Heart right ventricle (tissue), 16 donors: ENCODE results near the gene CPEB1. TPM values are rescaled to one million over a fixed set of nuclear protein-coding genes. Genes with fewer than 3 reads are reported as not detected.
"Not testable (repeated sequence)": the region's sequence is repeated elsewhere in the genome, so short reads cannot be mapped to it uniquely, and the experiment has no call there.

ENCODE experiments used
- ATAC-seq, 8 donors: fragments of 200-7000 bp; cut with Tn5 transposase; one replicate each; pipeline ENCODE4 v1.9.1; 2020; ENCODE audit warnings: mild to moderate bottlenecking in 8 of 8, moderate library complexity in 8 of 8, moderate number of reproducible peaks in 1 of 8
- DNase-seq, 2 donors: peaks; one replicate each; pipeline ENCODE4 v3.0.0-alpha.2; 2020
- H3K27ac ChIP-seq, 10 donors: fragments of 200-600 bp; sonication (generic) in 2 of 10; one replicate each; pipeline versions ENCODE4 v1.5.0 to v1.8.0; 2020 to 2022; ENCODE audit warnings: mild to moderate bottlenecking in 3 of 10
- H3K27me3 ChIP-seq, 7 donors: fragments of 200-600 bp; one replicate each; pipeline ENCODE4 v1.8.0; 2021 to 2022; ENCODE audit warnings: mild to moderate bottlenecking in 2 of 7
- H3K36me3 ChIP-seq, 9 donors: fragments of 200-600 bp; sonication (generic) in 1 of 9; one replicate each; pipeline versions ENCODE4 v1.5.0 to v1.8.0; 2020 to 2022; ENCODE audit warnings: mild to moderate bottlenecking in 2 of 9
- H3K4me1 ChIP-seq, 9 donors: fragments of 200-600 bp; sonication (generic) in 1 of 9; one replicate each; pipeline versions ENCODE4 v1.5.0 to v1.8.0; 2020 to 2022; ENCODE audit warnings: mild to moderate bottlenecking in 4 of 9
- H3K4me3 ChIP-seq, 10 donors: fragments of 200-600 bp; sonication (generic) in 2 of 10; one replicate each; pipeline versions ENCODE4 v1.5.0 to v1.8.0; 2020 to 2022; ENCODE audit warnings: mild to moderate bottlenecking in 7 of 10, moderate library complexity in 2 of 10
- H3K9me3 ChIP-seq, 11 donors: fragments of 200-600 bp in 10 of 11; sonication (generic) in 2 of 11; one replicate each; pipeline versions ENCODE4 v1.5.0 to v1.8.0; 2013 to 2022; ENCODE audit warnings: mild to moderate bottlenecking in 2 of 11, control low read depth in 1 of 11, moderate library complexity in 1 of 11
- WGBS, 2 donors: extraction: QIAGEN DNeasy Blood & Tissue Kit; methylation state at CpG; one replicate each; pipeline ENCODE4 v1.1.7; 2013; ENCODE audit warnings: inconsistent platforms in 1 of 2; 5-methylcytosine and 5-hydroxymethylcytosine counted together
- intact Hi-C, 10 donors: fragments of 100-400 bp; cut with DNase I; formaldehyde crosslinking; loops; one replicate each; pipeline versions ENCODE4 v1.11.1 to v1.14.2; 2022
- polyA plus RNA-seq, 2 donors: library from polyadenylated mRNA; stranded (reverse); fragments of 200-250 nt; gene quantifications; one replicate each; pipeline ENCODE4 v1.2.3, GENCODE V29; 2013
- total RNA-seq, 10 donors: library from RNA; stranded (reverse); fragmentation: NEBNext Ultra II Directional in 3 of 10; extraction: Animal tissue kit (Norgen Biotek cat#: 25700) in 3 of 10; gene quantifications; one replicate each; pipeline versions ENCODE4 v1.2.1 to v1.2.4, GENCODE V29; 2021 to 2023
- TF ChIP-seq, protein P1 (sequence below), 9 donors: fragments of 200-600 bp; sonication (generic) in 2 of 9; IDR thresholded peaks; one replicate each; pipeline versions ENCODE4 v1.5.0 to v1.8.0; 2021 to 2022; ENCODE audit warnings: antibody characterized with exemption in 9 of 9, mild to moderate bottlenecking in 5 of 9, moderate library complexity in 1 of 9
- donor health status: Arrhythmogenic right ventricular cardiomyopathy.
- donor health status: ischemic (EF 13 %, LVEDD 7.1; RV severe dilation, severe dysfunction).
- donor health status: healthy with polysubstance abuse.
- donor health status: DM: no; HTN: yes; CAD: no.
- donor health status: DM: no; HTN: no; CAD: no.
- donor health status: ischemic (EF 25% LVEDD 6.9; RV normal size, moderate dysfunction).
- donor health status: ischemic (EF 25% LVEDD 5.7; RV mildly dilated, moderate dysfunction).
- donor health status: healthy.
- donor health status: DM: yes; HTN: yes; CAD: no.
- donor health status: Ischemic cardiomyopathy.
- donor health status: ischemic (EF 35%, LVEDD 5.7; RV mildly dilated, moderate dysfunction).
- donor health status: nonischemic (EF 11% LVEDD 7.7; RV severe dilation, severe dysfunction).
- donor health status: DM: yes; HTN: yes; CAD: no.
- donor health status: PGD.
- donor health status: ischemic (EF 29% LVEDD 5.4; RV normal size, mild dysfunction).
- donor health status: nonischemic (EF 23%, LVEDD 6.1; RV moderate dilation, normal function).

The CPEB1 gene
- total and polyA plus RNA-seq, 12 donors = 0.20 to 5.2 (median 1.4) TPM

DNA sequence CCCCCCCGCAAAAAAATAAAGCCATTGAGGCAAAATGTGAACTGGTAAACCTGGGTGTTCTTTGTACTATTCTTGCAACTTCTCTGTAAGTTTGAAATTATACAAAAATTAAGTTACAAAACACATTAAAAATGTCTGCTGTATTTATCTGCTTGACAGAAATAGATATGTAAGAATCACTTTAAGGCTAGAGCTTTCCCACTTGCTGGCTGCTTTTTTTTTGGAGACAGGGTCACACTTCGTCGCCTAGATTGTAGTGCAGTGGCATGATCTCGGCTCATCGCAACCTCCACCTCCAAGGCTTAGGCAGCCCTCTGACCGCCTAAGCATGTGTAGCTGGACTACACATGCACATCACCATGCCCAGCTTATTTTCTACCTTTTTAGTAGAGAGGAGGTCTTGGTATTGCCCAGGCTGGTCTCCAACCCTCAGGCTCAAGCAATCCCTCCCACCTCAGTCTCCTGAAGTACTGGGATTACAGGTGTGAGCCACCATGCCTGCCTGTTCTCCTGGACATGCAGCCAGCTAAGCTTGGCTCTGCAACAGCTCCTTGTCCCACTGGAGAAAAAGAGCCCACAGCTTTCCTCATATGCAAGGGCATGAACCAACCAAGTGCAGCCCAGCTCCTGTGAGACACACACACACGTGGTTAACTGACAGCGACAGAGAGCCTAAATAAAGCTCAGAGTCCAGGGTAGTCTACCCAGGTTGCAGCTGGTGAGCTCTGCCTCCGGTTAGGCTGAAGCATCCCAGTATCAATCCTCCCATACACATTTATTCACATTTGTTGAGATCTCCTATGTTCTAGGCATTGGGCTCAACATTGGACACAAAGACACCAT, 111.4 kb downstream of the CPEB1 start:
- Histone ChIP-seq H3K4me1 (peaks cover 2 to 47% (median 36%) of the 10 kb centered on the region in 9 donors), H3K9me3 (no peaks in the 10 kb centered on the region), H3K27me3 (no peaks in the 10 kb centered on the region), H3K36me3 (peaks cover 0 to 58% (median 46%) of the 10 kb centered on the region in 9 donors), H3K4me3 (no peak overlapping the region), H3K27ac (no peak overlapping the region)
- WGBS, 2 donors = 56 to 67% methylated on average over 9 of the region's 9 CpGs
- intact Hi-C loops = loop anchor here in 3 of 10 donors (10.0 kb wide), 2 partner anchors 209 to 469 kb away; no protein-coding TSS in a partner anchor
- TF ChIP-seq, protein P1, sequence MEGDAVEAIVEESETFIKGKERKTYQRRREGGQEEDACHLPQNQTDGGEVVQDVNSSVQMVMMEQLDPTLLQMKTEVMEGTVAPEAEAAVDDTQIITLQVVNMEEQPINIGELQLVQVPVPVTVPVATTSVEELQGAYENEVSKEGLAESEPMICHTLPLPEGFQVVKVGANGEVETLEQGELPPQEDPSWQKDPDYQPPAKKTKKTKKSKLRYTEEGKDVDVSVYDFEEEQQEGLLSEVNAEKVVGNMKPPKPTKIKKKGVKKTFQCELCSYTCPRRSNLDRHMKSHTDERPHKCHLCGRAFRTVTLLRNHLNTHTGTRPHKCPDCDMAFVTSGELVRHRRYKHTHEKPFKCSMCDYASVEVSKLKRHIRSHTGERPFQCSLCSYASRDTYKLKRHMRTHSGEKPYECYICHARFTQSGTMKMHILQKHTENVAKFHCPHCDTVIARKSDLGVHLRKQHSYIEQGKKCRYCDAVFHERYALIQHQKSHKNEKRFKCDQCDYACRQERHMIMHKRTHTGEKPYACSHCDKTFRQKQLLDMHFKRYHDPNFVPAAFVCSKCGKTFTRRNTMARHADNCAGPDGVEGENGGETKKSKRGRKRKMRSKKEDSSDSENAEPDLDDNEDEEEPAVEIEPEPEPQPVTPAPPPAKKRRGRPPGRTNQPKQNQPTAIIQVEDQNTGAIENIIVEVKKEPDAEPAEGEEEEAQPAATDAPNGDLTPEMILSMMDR (IDR thresholded peaks at IDR 0.05) = no peak
- DNase-seq (no peak), ATAC-seq (no peak)

DNA sequence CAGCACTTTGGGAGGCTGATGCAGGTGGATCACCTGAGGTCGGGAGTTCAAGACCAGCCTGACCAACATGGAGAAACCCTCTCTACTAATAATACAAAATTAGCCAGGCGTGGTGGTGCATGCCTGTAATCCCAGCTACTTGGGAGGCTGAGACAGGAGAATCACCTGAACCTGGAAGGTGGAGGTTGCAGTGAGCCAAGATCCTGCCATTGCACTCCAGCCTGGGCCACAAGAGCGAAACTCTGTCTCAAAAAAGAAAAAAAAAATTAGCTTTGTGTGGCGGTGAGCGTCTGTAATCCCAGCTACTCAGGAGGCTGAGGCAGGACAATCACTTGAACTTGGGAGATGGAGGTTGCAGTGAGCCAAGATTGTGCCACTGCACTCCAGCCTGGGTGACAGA, 112.0 kb downstream of the CPEB1 start:
- WGBS, 2 donors = 92 to 96% methylated on average over 5 of the region's 5 CpGs
- not testable (repeated sequence) for ATAC-seq, H3K27me3 ChIP-seq, H3K9me3 ChIP-seq, DNase-seq, H3K27ac ChIP-seq, H3K4me3 ChIP-seq
- Histone ChIP-seq H3K4me1 (peaks cover 2 to 49% (median 38%) of the 10 kb centered on the region in 9 donors), H3K36me3 (peaks cover 0 to 58% (median 46%) of the 10 kb centered on the region in 9 donors)
- intact Hi-C loops = loop anchor here in 3 of 10 donors (10.0 kb wide), 2 partner anchors 210 to 470 kb away; no protein-coding TSS in a partner anchor

DNA sequence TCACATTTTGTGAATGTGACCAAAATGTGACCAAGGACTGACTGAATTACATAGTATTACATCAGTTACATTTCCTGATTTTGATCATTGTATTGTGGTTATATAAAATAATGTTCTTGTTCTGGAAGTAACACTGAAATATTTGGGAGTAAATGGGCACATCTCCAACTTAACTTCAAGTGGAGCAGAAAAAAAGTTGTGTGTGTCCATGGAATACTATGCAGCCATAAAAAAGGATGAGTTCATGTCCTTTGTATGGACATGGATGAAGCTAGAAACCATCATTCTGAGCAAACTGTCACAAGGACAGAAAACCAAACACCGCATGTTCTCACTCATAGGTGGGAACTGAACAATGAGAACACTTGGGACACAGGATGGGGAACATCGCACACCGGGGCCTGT, 112.7 kb downstream of the CPEB1 start:
- not testable (repeated sequence) for H3K27ac ChIP-seq, ATAC-seq, H3K27me3 ChIP-seq, H3K9me3 ChIP-seq, H3K4me3 ChIP-seq, DNase-seq
- peaks cover 0 to 58% (median 46%) of the 10 kb centered on the region in 9 donors for H3K36me3 ChIP-seq
- WGBS, 2 donors = 98 to 99% methylated on average over 3 of the region's 3 CpGs
- peaks cover 2 to 46% (median 36%) of the 10 kb centered on the region in 9 donors for H3K4me1 ChIP-seq
- intact Hi-C loops = loop anchor here in 3 of 10 donors (10.0 kb wide), 2 partner anchors 210 to 470 kb away; no protein-coding TSS in a partner anchor

DNA sequence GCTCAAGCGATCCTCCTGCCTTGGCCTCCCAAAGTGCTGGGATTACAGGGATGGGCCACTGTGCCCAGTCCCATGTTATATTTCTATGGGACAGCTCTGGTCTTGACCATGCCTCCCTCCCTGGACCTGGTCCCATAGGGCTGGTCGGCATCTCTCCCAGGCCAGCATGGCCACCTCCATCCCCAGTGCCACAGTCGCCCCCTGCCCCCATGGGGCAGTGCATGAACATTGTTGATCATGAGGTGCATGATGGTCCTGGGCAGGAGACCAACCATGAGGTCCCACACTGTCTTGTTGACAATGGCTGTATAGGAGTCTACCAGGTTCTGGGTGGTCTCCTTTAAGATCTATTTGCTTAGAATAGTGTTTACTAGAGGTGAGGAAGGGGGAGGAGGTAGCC, 113.4 kb downstream of the CPEB1 start:
- intact Hi-C loops = loop anchor here in 3 of 10 donors (10.0 kb wide), 2 partner anchors 211 to 471 kb away; no protein-coding TSS in a partner anchor
- no peaks in the 10 kb centered on the region for H3K9me3 ChIP-seq
- H3K4me3 ChIP-seq = no peak overlapping the region
- H3K36me3 ChIP-seq = peaks cover 0 to 56% (median 45%) of the 10 kb centered on the region in 9 donors
- H3K27ac ChIP-seq = no peak overlapping the region
- ATAC-seq (no peak), DNase-seq (no peak)
- H3K27me3 ChIP-seq = no peaks in the 10 kb centered on the region
- TF ChIP-seq, protein P1 (IDR thresholded peaks at IDR 0.05) = no peak
- peaks cover 0 to 40% (median 30%) of the 10 kb centered on the region in 9 donors for H3K4me1 ChIP-seq
- 94 to 95% methylated on average over 3 of the region's 3 CpGs for WGBS, 2 donors

DNA sequence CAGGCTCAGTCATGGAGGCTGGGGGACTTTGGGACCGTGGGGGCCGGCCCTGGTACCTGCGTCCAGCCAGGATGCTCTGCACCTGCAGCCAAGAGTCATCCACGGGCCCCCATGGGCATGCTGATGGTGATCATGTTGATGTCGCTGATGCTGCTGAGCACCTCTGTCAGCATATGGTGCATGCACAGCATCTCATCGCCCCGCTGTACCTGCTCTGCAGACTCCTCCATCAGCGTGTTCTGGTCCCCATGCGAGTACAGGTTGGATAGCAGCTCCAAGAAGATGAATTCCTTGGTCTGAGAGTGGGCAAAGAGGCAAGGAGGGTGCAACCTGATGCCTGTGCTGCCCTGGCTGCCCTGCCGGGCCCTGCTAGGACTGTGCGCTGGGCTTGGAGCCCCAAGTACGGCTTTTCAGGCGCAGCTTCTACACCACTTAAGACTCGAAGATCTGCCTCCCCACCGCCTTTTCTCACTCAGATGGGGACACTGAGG, 114.1 kb downstream of the CPEB1 start:
- 95 to 96% methylated on average over 15 of the region's 15 CpGs for WGBS, 2 donors
- no peaks in the 10 kb centered on the region for H3K9me3 ChIP-seq
- DNase-seq = no peak
- ATAC-seq = peak in 2 of 8 donors; percentile 8 to 25
- no peak overlapping the region for H3K4me3 ChIP-seq
- peaks cover 0 to 32% (median 22%) of the 10 kb centered on the region in 9 donors for H3K4me1 ChIP-seq
- no peak overlapping the region for H3K27ac ChIP-seq
- H3K36me3 ChIP-seq = peaks cover 0 to 49% (median 37%) of the 10 kb centered on the region in 9 donors
- TF ChIP-seq, protein P1 (IDR thresholded peaks at IDR 0.05) = no peak
- H3K27me3 ChIP-seq = no peaks in the 10 kb centered on the region
- intact Hi-C loops = loop anchor here in 3 of 10 donors (10.0 kb wide), 2 partner anchors 212 to 472 kb away; no protein-coding TSS in a partner anchor
